Measurements from ENCODE around the gene PTPRD.

DNA sequence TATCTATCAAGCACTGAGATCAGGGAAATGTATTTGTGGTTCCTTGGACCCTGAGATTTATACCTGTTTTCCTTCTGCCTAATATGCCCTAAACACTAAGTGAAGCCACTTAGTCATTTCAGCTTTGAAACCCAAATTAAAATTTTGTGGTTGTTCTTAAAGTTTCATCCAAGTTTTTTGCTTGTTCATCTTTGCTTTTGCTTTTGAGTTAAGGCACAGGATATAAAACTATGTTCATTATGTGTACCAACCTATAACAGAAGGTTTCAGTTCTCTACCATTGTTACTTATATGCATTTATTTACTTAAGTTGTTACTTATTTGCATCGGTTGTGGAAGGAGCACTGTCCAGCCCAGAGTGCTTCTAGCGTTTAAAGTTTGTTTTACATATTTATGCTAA is 382.3 kb downstream of the PTPRD start:
- TF ChIP-seq, protein P1, sequence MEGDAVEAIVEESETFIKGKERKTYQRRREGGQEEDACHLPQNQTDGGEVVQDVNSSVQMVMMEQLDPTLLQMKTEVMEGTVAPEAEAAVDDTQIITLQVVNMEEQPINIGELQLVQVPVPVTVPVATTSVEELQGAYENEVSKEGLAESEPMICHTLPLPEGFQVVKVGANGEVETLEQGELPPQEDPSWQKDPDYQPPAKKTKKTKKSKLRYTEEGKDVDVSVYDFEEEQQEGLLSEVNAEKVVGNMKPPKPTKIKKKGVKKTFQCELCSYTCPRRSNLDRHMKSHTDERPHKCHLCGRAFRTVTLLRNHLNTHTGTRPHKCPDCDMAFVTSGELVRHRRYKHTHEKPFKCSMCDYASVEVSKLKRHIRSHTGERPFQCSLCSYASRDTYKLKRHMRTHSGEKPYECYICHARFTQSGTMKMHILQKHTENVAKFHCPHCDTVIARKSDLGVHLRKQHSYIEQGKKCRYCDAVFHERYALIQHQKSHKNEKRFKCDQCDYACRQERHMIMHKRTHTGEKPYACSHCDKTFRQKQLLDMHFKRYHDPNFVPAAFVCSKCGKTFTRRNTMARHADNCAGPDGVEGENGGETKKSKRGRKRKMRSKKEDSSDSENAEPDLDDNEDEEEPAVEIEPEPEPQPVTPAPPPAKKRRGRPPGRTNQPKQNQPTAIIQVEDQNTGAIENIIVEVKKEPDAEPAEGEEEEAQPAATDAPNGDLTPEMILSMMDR (conservative IDR thresholded peaks at IDR 0.05; ENCODE audit: low read length) = no peak
- TF ChIP-seq EZH2phosphoT487 (IDR thresholded peaks at IDR 0.05; ENCODE audit: borderline replicate concordance, low read depth, low read length) = no peak

Data from OCI-LY7 (cell line).